HPDE6-E6E7 (cell line): Measurements from ENCODE around the gene LDB1.

Source experiments
- DNase-seq: peaks from one replicate; pipeline ENCODE4 v3.0.0; 2011; ENCODE audit warnings: missing footprints; ENCODE audit errors: extremely low spot score

Gene LDB1

GRCh38 chr10:102113261-102113955, 6.8 kb downstream of the LDB1 start:
- no peak for DNase-seq

GRCh38 chr10:102112210-102112817, 7.9 kb downstream of the LDB1 start:
- DNase-seq = no peak

- DNase-seq = no peak
Measured at GRCh38 chr10:102111276-102111675, 8.9 kb downstream of the LDB1 start.

GRCh38 chr10:102109166-102110116, 10.7 kb downstream of the LDB1 start:
- DNase-seq = no peak

GRCh38 chr10:102106998-102107397, 13.2 kb downstream of the LDB1 start:
- DNase-seq = no peak

GRCh38 chr10:102102421-102102820, 17.7 kb downstream of the LDB1 start:
- DNase-seq = no peak

- no peak for DNase-seq
Measured at GRCh38 chr10:102101152-102101551, 19.0 kb downstream of the LDB1 start.

- no peak for DNase-seq
Measured at GRCh38 chr10:102096449-102096848, 23.7 kb downstream of the LDB1 start.

GRCh38 chr10:102090772-102091171, 29.4 kb downstream of the LDB1 start:
- DNase-seq = no peak

GRCh38 chr10:102086196-102086595, 34.0 kb downstream of the LDB1 start:
- DNase-seq = no peak

GRCh38 chr10:102085336-102085735, 34.8 kb downstream of the LDB1 start:
- DNase-seq = no peak

GRCh38 chr10:102083541-102083940, 36.6 kb downstream of the LDB1 start:
- no peak for DNase-seq

GRCh38 chr10:102072673-102073527, 47.3 kb downstream of the LDB1 start:
- DNase-seq = peak; percentile 67

- no peak for DNase-seq
Measured at GRCh38 chr10:102069071-102069470, 51.1 kb downstream of the LDB1 start.

GRCh38 chr10:102068216-102068615, 52.0 kb downstream of the LDB1 start:
- no peak for DNase-seq

- DNase-seq = no peak
Measured at GRCh38 chr10:102067091-102067916, 52.9 kb downstream of the LDB1 start.

GRCh38 chr10:102066399-102067088, 53.6 kb downstream of the LDB1 start:
- DNase-seq = no peak

GRCh38 chr10:102065561-102066398, 54.4 kb downstream of the LDB1 start:
- peak; percentile 16 for DNase-seq
